Fibroblast of villous mesenchyme (primary cell): ENCODE measurements around the gene BDNF. TPM values are rescaled to one million over a fixed set of nuclear protein-coding genes. Genes with fewer than 3 reads are reported as not detected.

Source experiments
- DNase-seq: peaks from one replicate; pipeline ENCODE4 v3.0.0-alpha.2; 2010; ENCODE audit warnings: low read depth
- H3K4me3 ChIP-seq: 2 replicates; pipeline ENCODE4 v1.5.1; 2011; ENCODE audit warnings: low read depth, mild to moderate bottlenecking, low read length
- total RNA-seq: library from RNA; depleted of rRNA; stranded (reverse); fragments of >200 nt; gene quantifications from 2 replicates; pipeline ENCODE4 v1.2.3, GENCODE V29; 2012
- TF ChIP-seq, protein P1 (sequence below): IDR thresholded peaks from 2 replicates; pipeline ENCODE4 v1.5.1; 2012; ENCODE audit warnings: low read depth, mild to moderate bottlenecking, low read length; ENCODE audit not compliant: insufficient read depth

Gene BDNF
- total RNA-seq, 1 donor, result 25.5 TPM

DNA sequence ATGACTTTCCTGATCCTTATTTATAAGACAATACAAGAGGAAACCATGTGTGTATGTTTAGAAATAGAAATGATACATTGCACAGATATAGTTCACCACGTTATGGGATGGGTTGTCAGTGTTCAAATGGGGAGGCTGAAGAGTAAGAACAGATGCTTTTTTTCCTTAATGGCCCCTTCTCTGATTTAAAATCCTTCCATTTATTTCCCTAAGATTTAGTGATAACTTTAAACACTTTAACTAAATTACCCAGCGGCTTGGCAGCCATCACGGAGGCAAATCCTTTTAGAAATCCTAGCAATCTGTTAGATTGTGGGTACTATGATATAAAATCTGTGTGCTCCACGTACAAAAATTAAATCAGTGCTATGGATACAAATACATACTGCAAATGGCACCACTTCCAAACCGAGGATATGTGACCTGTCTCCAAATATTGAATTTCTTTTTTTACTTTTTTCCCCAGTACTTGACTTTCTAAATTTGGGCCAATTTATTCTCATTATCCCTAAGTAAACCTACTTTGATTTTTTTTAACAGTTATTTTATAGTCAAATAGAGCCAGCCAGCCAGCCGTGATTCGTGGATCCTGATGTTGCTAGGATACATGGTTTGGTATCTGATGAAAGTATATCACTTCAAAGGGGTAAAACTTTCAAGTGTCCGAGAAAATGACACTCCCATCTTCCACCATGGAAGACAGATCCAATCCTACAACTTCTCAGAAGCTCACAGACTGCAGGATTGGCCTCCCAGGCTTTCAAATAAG is 46.1 kb downstream of the BDNF start:
- no peak overlapping the region for H3K4me3 ChIP-seq
- TF ChIP-seq, protein P1, sequence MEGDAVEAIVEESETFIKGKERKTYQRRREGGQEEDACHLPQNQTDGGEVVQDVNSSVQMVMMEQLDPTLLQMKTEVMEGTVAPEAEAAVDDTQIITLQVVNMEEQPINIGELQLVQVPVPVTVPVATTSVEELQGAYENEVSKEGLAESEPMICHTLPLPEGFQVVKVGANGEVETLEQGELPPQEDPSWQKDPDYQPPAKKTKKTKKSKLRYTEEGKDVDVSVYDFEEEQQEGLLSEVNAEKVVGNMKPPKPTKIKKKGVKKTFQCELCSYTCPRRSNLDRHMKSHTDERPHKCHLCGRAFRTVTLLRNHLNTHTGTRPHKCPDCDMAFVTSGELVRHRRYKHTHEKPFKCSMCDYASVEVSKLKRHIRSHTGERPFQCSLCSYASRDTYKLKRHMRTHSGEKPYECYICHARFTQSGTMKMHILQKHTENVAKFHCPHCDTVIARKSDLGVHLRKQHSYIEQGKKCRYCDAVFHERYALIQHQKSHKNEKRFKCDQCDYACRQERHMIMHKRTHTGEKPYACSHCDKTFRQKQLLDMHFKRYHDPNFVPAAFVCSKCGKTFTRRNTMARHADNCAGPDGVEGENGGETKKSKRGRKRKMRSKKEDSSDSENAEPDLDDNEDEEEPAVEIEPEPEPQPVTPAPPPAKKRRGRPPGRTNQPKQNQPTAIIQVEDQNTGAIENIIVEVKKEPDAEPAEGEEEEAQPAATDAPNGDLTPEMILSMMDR, result no peak
- DNase-seq, result no peak

DNA sequence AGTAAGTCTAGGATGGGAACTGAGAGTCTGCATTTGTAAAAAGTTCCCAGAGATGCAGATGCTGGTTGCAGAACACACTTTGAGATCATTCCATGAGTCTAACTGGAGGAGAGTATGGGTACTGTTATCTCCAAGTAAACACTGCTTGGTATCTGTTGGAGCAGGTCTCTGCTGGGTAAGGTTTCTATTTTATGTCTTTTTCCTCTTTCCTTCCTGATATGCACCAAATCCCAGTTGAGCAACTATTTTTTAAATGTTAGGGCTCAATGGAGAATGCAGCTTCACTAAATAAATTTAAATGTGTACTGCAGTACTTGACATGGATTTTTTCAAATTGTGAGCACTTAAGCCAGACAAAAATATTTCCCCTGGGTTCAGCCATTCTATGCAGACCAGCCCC is 48.5 kb downstream of the BDNF start:
- TF ChIP-seq, protein P1, result no peak
- no peak overlapping the region for H3K4me3 ChIP-seq
- DNase-seq, result no peak

DNA sequence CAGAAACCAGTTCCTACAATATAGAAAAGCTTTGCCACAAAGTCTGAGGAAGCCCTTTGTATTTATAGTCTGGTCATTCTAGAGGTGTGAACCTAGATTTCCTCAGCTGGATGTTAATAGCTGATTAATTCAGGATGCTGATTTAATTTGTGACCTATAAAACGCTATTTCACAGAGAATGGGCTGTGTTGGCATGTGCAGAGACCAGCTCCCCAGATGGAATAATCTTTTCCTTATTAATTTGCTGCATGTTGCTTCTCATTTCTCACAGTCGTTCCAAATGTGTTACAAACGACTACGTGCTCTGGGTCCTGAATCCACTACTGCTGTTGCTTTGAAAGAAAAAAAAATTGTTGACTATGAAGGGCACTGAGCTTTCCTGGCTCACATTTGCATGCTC is 49.3 kb downstream of the BDNF start:
- no peak for DNase-seq
- TF ChIP-seq, protein P1, result no peak
- no peak overlapping the region for H3K4me3 ChIP-seq

DNA sequence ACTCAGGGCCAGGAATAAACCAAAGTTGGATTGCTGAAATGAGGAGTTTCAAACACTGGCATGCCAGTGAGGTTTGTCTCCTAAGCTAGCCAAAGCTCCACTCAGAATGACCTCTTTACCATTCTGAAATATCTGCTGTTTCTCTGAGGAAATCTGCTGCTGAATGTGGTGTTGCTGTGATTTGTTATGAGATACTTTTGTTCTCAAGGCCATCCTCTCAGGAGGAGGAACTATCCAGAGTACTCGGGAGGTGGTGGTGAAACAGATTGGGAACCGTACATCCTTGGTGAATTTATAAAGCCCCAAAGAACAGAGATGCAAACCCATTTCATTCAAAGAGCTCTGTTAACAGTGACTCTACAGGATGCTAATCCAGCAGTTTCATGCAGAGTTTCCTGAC is 50.5 kb downstream of the BDNF start:
- H3K4me3 ChIP-seq, result no peak overlapping the region
- no peak for DNase-seq
- TF ChIP-seq, protein P1, result no peak

DNA sequence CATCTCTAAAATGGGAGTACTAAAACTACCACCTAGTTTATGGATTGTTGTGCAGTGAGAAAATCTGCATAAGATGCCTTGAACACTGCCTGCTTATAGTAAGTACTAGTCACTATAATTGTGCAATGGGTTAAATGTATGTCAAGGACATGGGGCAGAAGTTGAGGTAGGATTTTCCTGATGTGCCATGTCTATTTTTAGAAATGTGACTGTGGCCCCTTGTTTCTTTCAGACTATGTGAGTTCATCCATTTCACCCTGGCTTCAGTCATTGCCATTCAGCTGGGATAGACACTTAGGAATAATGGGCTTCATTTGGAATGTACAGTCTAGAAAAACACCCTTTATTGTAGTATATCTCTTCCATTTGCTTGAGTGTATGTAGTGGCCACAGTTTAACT is 51.4 kb downstream of the BDNF start:
- DNase-seq, result no peak
- no peak overlapping the region for H3K4me3 ChIP-seq
- TF ChIP-seq, protein P1, result no peak

DNA sequence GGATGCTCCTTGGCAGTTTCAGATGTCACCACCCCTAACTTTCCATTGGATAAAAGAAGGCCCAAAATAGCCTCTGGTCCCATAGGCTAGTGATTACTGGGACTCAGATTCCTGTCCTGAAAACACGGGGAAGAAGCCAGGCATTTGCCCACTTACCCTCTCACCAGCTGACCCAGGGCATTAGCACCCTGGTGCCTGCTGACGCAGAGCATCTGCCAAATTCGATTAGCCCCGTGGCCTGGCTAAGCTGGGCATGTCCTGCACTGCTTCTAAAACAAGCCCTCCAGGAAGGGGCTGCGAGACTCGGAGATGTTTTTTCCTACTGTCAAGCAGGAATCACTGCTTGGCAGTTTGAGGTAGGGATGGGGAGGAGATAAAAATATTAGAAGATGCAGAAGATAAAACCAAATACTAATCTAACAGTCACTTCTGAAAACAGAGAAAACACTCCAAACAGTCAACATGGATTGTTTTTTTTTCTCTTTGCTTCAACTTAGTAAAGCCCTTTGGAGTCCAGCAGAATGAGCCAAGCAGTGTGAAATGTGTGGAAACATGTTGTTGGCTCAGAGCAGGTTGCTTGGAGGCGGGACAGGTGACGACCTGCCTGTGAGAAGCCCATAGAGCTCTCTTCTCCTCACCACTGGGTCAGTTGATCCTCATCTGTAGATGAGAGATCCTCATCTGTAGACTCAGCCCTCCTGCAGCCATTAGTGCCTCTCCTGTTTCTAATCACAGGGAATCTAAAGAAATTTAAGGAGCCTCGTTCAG is 54.0 kb downstream of the BDNF start:
- no peak for DNase-seq
- TF ChIP-seq, protein P1, result no peak
- no peak overlapping the region for H3K4me3 ChIP-seq

DNA sequence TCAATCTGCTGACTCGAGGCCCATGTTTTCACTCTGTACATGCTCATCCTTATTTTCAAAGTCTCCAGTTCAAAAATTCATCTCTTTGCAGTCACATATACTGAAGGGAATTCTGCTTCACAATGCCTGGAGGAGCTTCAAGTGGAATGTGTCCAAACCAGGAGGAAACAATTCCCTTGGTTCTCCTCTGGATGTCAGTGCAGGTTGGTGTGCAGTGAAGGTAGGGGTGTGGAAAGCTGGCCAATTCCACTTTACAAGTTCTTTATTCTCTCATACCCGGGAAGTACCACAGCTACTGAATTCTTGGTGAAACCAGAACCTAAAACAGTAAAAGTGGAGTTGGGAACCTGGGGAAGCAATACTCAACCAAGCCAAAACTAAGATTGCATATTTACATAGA is 57.3 kb downstream of the BDNF start:
- no peak for DNase-seq
- no peak overlapping the region for H3K4me3 ChIP-seq
- TF ChIP-seq, protein P1, result no peak
